PFSK-1 (cell line): ENCODE data around the gene PACRGL.

Source experiments
- FOXP2 ChIP-seq: optimal IDR thresholded peaks from 2 replicates; pipeline ENCODE3; 2011; ENCODE audit warnings: borderline replicate concordance, control low read depth, inconsistent platforms; ENCODE audit not compliant: insufficient read depth; ENCODE audit errors: extremely low read length, extremely low read depth
- POLR2AphosphoS5 ChIP-seq: IDR thresholded peaks from 2 replicates; pipeline ENCODE4 v1.6.1; 2012; ENCODE audit warnings: low read depth, mild to moderate bottlenecking, control low read depth, low read length, moderate library complexity
- SIN3A ChIP-seq: IDR thresholded peaks from 2 replicates; pipeline ENCODE4 v1.6.1; 2012; ENCODE audit warnings: mild to moderate bottlenecking, low read length, moderate library complexity, borderline replicate concordance; ENCODE audit not compliant: insufficient read depth
- TAF1 ChIP-seq: IDR thresholded peaks from 2 replicates; pipeline ENCODE4 v1.6.1; 2012; ENCODE audit warnings: low read length, control low read depth, borderline replicate concordance; ENCODE audit not compliant: insufficient read depth
- TF ChIP-seq, protein P1 (sequence below), 2 experiments: IDR thresholded peaks; 2 replicates each; pipeline versions ENCODE4 v1.6.1 to v1.8.0; 2011 to 2012; ENCODE audit warnings: low read depth in 2 of 2, low read length in 2 of 2, control low read depth in 1 of 2, inconsistent platforms in 1 of 2, mild to moderate bottlenecking in 1 of 2, moderate library complexity in 1 of 2; ENCODE audit not compliant: insufficient read depth in 1 of 2

Gene PACRGL

DNA sequence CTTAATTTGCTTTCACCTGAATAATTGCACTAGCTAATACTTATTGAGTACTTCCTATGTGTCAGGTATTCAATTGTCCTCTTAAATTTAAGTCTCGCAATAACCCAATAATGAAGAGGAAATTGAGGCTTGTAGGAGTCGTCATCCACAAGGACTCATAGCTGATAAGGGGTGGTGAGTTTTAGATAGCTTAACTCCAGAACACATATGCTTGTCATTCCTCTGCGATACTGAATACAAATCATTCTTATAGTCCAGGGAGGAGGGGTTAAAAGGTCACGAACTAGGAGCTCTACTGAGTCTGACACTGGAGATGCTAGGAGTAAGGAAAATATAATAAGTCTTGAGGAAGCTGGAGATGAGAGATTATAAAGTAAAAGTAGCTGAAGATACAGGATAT, 1.4 kb upstream of the PACRGL start:
- TF ChIP-seq POLR2AphosphoS5, result no peak
- TF ChIP-seq TAF1, result no peak
- no peak for TF ChIP-seq SIN3A
- no peak for TF ChIP-seq FOXP2
- TF ChIP-seq, protein P1, sequence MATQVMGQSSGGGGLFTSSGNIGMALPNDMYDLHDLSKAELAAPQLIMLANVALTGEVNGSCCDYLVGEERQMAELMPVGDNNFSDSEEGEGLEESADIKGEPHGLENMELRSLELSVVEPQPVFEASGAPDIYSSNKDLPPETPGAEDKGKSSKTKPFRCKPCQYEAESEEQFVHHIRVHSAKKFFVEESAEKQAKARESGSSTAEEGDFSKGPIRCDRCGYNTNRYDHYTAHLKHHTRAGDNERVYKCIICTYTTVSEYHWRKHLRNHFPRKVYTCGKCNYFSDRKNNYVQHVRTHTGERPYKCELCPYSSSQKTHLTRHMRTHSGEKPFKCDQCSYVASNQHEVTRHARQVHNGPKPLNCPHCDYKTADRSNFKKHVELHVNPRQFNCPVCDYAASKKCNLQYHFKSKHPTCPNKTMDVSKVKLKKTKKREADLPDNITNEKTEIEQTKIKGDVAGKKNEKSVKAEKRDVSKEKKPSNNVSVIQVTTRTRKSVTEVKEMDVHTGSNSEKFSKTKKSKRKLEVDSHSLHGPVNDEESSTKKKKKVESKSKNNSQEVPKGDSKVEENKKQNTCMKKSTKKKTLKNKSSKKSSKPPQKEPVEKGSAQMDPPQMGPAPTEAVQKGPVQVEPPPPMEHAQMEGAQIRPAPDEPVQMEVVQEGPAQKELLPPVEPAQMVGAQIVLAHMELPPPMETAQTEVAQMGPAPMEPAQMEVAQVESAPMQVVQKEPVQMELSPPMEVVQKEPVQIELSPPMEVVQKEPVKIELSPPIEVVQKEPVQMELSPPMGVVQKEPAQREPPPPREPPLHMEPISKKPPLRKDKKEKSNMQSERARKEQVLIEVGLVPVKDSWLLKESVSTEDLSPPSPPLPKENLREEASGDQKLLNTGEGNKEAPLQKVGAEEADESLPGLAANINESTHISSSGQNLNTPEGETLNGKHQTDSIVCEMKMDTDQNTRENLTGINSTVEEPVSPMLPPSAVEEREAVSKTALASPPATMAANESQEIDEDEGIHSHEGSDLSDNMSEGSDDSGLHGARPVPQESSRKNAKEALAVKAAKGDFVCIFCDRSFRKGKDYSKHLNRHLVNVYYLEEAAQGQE (IDR thresholded peaks at IDR 0.05; ENCODE audit: insufficient read depth in 1 of 2, low read depth in 2 of 2, low read length in 2 of 2), result no peak

DNA sequence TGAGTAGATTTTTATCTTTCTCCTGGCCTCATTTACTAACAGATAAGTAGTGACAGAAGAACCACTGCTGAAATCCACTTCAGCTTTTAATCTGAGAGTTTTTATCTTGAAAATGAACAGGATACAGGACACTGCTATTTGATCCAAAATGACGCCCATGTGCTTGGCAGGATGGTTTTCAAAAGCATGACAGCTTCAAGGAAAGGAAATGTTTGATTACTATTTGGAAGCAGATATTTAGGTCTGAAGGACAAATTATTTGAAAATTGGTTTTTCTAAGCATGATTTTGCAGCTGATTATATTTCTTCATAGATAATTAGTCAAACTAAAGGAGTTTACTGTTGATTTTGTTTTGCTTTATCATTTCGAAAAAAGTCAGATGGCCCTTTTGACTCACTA, 11.1 kb downstream of the PACRGL start:
- TF ChIP-seq FOXP2 (no peak), POLR2AphosphoS5 (no peak), TAF1 (no peak), SIN3A (no peak)
- TF ChIP-seq, protein P1 (IDR thresholded peaks at IDR 0.05; ENCODE audit: insufficient read depth in 1 of 2, low read depth in 2 of 2, low read length in 2 of 2), result no peak

DNA sequence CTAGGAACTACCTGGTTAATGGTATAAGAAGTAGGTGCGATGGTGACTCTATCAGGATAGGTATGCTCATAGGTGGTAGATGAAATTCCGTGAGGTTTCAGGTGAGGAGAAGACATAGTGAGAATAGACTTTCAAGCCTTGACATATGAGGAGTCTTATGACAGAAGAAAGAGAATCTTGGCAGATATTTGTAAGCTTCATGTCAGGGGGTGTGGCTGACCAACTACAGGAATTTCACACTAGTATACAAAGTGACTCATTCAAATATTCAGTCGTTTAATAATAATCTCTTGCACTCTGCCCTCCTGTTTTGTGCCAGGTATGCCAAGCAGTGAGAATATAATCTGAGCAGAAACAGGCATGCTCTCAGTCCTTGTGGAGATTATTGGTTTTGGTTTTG, 22.8 kb downstream of the PACRGL start:
- TF ChIP-seq, protein P1 (IDR thresholded peaks at IDR 0.05; ENCODE audit: insufficient read depth in 1 of 2, low read depth in 2 of 2, low read length in 2 of 2), result no peak
- TF ChIP-seq SIN3A, result no peak
- TF ChIP-seq FOXP2, result no peak
- TF ChIP-seq POLR2AphosphoS5, result no peak
- no peak for TF ChIP-seq TAF1

DNA sequence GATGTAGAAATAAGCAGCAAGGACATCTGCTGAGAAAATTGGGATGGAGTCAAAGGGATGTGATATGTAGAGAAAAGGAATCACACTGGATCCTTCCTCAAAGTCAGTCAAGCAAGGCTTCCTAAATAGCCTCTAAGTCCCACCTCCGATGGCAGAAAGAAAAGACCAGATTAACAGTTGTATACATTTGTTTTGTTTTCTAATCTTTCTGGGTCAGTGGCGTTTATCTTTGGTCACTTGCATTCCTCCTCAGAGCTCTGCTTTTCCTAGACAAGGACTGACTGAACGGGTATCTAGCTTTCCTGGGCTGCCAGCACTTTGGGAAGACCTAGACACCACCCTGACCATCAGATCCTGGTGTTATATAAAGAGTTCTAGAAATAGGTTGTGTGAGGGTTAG, 23.2 kb downstream of the PACRGL start:
- TF ChIP-seq POLR2AphosphoS5, result no peak
- TF ChIP-seq, protein P1 (IDR thresholded peaks at IDR 0.05; ENCODE audit: insufficient read depth in 1 of 2, low read depth in 2 of 2, low read length in 2 of 2), result no peak
- no peak for TF ChIP-seq SIN3A
- TF ChIP-seq TAF1, result no peak
- no peak for TF ChIP-seq FOXP2

DNA sequence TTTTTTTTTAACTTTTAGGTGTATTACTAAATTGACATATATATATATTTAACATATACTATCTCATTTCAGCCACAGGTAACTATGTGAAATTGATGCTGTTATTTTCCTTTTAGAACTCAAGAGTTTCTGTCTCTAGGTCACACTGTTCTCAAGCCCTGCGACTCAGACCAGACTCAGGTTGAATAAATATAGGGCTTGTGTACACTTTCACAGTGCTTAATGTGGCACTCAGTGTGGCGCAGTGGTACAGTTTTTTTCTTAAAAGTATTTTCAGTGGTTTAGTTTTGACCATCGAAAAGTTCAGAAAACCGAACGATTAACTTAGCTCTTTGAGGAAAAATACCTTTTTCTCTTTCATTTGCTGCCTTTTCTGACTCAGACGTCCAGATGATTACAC, 24.7 kb downstream of the PACRGL start:
- TF ChIP-seq SIN3A (no peak), FOXP2 (no peak), POLR2AphosphoS5 (no peak), TAF1 (no peak)
- TF ChIP-seq, protein P1 (IDR thresholded peaks at IDR 0.05; ENCODE audit: insufficient read depth in 1 of 2, low read depth in 2 of 2, low read length in 2 of 2), result no peak
